HG03354 (cell line): ENCODE data around the gene LGALS14.
"Not testable (repeated sequence)": the region's sequence is repeated elsewhere in the genome, so short reads cannot be mapped to it uniquely, and the experiment has no call there.

Experiments used
- ATAC-seq: cut with Tn5 transposase; IDR thresholded peaks from one replicate; pipeline ENCODE4 v1.9.1; 2021; ENCODE audit warnings: mild to moderate bottlenecking; ENCODE audit not compliant: unreplicated experiment, poor library complexity, severe bottlenecking

LGALS14 gene, protein sequence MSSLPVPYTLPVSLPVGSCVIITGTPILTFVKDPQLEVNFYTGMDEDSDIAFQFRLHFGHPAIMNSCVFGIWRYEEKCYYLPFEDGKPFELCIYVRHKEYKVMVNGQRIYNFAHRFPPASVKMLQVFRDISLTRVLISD

DNA sequence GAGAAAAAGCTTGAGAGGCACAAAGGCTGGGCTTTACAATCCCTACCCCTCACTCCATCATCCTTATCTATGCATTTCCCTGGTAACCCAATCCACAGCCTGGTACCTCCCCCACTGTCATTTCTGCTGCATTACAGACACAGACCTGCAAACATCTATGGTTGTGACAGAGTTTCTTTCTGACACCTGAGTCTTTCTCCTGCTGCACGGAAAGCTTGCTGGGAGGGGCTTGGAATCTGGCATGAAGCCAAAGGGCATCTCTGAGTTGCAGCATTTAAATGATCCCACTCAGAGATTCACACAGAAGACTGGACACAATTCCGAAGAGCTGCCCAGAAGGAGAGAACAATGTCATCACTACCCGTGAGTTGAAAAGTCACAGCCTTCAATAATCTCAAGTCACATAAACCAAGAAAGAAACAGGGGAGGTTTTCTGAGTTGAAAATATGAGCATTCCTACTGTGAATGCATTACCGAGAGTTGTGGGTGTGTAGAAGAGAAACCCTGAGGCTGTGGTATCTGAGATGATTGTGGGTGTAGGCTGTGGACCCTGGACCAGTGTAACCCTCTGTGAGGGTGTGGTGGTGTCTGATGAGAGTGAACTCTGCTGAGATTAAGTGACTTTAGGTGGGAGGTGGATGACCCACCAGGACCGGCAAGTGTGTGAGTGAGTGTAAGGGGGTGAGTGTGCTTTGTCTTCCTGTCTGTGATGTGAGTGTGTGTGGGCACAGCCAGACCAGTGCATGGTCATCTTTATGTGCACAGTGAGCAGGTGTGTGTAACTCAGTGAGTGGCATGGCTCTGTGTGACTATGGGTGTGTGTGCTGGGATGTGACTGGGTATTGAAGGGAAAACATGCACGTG is at the start of gene LGALS14:
LGALS14 (plus strand) TSS at position 301 of the 864 bp plus-strand sequence; CDS start at position 349, 48 bp downstream.
- ATAC-seq = no peak

DNA sequence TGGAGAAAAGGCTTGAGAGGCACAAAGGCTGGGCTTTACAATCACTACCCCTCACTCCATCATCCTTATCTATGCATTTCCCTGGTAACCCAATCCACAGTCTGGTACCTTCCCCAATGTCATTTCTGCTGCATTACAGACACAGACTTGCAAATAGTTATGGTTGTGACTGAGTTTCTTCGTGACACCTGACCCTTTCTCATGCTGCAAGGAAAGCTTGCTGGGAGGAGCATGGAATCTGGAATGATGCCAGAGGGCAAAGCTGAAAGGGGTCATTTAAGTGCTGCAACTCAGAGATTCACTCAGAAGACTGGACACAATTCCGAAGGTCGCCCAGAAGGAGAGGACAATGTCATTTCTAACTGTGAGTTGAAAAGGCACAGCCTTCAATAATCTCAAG is 48.7 kb upstream of the LGALS14 start, which contains the start of gene LGALS16:
LGALS16 (plus strand) TSS at position 301 of the 400 bp plus-strand sequence; CDS start at position 350, 49 bp downstream.
- ATAC-seq = no peak

GRCh38 chr19:39659791-39660190 is 44.5 kb upstream of the LGALS14 start:
- no peak for ATAC-seq

DNA sequence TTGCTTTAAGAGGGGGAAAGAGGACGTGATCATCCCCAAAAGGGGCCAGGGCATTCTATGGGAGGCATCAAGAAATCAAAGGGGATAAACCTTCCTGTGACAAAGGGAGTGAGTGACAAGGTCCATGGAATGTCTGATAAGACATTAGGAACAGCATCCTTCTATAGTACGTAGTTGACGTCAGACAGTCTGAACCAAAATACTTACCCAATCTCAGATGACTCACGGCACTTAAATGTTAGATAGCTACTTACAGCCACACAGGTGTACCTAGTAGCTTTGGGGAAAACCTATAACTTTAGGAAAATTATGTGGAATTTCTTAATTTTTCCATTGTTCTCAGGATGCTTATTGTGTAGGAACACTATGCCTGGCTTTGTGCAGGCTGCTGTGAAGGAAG is 43.6 kb upstream of the LGALS14 start:
- no peak for ATAC-seq

- ATAC-seq = no peak
Measured at GRCh38 chr19:39661565-39661964, 42.7 kb upstream of the LGALS14 start.

DNA sequence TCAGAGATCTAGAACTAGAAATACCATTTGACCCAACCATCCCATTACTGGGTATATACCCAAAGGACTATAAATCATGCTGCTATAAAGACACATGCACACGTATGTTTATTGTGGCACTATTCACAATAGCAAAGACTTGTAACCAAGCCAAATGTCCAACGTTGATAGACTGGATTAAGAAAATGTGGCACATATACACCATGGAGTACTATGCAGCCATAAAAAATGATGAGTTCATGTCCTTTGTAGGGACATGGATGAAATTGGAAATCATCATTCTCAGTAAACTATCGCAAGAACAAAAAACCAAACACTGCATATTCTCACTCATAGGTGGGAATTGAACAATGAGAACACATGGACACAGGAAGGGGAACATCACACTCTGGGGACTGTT is 34.4 kb upstream of the LGALS14 start:
- ATAC-seq = not testable (repeated sequence)

- ATAC-seq = no peak
Measured at GRCh38 chr19:39670998-39671397, 33.3 kb upstream of the LGALS14 start.

- ATAC-seq = no peak
Measured at GRCh38 chr19:39671739-39672363, 32.4 kb upstream of the LGALS14 start.

DNA sequence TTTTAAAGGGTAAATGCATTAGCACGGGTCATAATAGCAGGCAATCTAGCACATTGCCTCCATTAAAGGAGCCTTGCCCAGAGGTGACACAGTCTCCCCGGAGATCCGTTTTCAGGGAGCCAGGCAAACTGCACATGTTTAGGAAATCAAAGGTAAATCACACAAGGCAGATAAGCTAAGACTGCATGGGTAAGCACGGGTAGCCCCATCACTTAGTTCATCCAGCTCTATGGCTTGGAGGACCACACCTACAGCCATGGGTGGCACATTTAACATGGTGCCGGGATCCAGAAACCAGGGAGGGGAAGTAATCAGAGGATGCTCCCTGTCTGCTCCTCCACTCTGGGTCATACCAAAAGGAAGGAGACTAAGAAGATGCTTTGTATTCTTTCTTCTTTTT is 31.8 kb upstream of the LGALS14 start:
- ATAC-seq = no peak

DNA sequence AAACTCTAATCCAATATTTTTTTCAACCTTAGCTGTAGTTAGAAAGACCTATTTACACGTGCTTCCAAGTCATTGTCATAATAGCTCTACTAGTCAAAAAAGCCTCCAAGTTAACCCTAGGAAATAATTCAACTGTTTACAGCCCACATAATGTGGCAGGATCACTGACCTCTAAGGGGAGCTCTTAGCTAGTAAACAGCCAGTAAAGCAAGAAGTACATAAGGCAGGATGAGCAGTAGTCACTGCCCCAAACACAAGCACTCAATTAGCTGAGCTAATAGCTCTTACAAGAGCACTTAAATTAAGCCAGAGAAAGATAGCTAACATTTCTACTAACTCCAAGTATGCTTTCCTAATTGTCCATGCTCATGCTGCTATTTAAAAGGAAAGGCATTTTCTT is 30.4 kb upstream of the LGALS14 start:
- not testable (repeated sequence) for ATAC-seq

- ATAC-seq = no peak
Measured at GRCh38 chr19:39676004-39676403, 28.3 kb upstream of the LGALS14 start.

DNA sequence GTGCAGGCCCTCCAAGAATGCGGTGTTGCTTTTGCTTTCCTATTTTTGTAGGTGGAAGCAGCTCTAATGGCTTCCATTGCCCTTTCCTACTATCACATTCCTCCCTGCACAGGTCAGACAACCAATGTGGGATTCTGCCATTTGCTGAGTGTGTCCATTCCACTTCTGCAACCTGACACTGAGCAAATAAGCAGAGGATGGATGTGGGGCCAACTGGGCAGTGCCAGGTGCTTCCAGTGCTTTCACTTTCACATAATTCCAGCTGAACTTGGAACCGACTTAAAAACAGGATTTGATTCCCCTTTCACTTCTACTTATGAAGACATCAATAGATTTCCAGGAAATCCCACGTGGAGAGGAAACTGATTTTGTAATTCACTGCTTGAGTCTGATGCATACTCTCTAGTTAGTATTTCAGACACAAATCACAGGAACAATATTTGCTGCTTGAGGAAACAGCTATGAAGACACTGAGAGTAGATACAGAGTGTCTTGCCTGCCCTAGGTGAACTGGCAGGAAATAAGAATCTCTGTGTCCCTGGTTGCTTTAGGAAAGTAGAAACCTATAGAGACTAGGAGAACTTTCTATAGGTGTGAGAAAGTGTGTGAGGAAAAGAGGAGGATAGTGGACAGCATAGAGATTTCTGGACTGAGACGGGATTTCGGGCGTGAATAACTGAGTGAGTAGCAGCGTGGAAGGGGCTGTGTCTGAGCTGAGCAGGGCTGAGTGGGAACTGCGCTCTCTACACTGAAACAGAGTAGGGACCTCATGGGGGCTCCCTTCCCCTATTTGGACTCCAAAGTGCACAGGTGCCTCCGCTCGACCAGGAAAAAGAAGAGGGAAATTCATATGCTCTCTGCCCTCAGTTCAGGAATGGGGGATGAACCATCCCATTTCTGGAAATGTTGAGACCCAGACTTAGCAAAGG is 26.1 kb upstream of the LGALS14 start:
- ATAC-seq = no peak

DNA sequence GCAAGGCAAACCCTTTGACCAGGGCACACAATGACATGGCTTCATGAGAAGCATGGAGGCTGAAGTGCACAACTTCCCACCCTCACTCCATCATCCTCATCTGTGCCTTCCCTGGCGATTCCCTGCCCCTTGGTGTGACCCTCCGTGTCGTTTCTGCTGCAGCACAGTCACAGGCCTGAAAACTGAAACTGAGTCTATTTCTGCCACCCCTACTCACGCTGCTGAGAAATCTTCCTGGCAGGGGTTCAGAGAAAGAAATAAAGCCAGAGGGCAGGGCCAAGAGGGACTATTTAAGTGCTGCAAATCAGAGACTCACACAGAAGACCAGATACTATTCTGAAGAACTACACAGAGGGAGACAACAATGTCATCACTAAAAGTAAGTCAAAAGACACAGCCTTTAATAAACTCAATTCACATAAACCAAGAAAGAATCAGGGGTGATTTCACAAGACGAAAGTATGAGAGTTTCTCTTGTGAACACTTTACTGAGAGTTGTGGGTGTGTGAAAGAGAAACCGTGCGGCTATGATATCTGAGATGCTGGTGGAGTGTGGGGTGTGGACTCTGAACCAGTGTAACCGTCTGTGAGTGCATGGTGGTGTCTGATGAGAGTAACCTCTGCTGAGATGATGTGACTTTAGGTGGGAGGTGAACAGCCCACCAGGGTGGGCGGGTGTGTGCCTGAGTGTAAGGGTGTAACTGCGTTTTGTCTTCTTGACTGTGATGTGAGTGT is 25.1 kb upstream of the LGALS14 start:
- no peak for ATAC-seq

DNA sequence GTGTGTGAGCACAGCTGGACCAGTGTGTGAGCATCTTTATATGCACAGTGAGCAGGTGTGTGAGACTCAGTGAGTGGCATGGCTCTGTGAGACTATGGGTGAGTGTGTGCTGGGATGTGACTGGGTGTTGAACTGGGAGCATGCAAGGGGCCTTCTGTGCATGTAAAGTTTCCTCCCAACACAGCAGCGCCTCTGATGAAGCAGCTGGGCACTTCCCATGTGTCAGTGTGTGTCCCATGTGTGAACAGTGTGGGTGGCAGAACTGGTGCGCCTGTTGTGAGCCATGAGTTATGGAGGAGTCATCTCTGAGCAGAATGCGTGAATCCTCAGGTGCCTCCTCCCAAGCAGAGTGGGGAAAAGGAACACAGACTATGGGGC is 24.5 kb upstream of the LGALS14 start:
- ATAC-seq = no peak

DNA sequence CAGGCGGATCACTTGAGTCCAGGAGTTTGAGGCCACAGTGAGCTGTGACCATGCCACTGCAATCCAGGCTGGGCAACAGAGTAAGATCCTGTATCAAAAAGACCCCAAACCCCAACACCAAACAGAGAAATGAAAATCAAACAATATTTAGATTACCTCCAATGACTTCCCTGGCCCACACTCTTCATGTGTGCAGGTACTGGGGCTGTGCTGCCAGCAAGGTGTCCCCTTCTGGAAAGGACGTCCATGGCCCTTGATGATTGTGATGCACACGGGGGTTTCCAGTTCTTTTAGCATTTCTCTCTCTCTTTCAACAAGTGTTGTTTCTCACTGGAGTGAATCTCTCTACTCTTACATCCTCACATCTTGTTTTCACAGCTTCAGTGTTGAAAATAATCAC is 23.7 kb upstream of the LGALS14 start:
- ATAC-seq = no peak

DNA sequence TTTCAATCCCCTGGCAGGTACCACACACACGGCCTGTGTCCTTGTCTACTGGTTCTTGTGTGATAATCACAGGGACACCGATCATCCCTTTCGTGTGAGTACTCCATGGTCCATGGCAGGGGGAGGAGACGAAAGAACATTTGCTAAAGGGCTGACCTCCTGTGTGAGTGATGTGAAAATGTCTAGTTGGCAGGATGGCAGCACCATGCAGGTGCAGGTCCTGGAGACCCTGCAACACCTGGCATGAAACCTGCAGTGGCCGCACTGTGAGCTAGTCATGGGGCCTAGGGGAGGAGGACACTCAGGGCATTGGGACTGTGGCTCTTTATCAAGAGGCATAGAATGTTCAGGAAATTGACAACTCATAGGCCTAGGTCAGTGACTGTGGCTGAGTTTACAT is 22.9 kb upstream of the LGALS14 start:
- no peak for ATAC-seq

DNA sequence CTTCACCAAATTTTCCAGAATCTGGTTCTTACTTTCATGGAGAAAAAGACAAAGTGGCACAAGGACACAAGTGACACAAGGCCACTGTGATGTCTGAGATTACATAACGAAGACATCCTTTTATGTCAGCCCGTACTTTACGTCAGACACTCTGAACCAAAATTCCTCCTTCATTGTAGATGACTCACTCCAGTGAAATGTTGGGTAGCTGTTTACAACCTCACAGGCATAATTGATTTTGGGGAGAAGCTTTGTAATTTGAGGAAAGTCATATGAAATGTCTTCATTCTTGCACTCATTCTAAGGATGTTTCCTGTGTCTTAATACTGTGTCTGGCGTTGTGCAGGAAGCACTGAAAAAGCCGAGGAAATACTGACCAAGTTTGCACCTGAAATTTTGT is 20.0 kb upstream of the LGALS14 start:
- no peak for ATAC-seq

GRCh38 chr19:39686739-39687138 is 17.5 kb upstream of the LGALS14 start:
- no peak for ATAC-seq

DNA sequence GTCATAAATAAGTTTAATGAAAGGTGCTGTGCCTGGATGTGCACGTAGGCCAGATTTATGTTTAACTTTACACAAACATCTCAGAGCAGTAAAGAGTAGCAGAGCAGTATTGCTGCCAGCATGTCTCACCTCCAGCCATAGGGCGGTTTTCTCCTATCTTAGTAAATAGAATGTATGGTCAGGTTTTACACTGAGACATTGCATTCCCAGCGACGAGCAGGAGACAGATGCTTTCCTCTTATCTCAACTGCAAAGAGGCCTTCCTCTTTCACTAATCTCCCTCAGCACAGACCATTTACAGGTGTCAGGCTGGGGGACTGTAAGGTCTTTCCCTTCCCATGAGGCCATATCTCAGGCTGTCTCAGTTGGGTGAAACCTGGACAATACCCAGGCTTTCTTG is 15.6 kb upstream of the LGALS14 start:
- not testable (repeated sequence) for ATAC-seq
